ENCODE results near the gene DAG1. TPM values are rescaled to one million over a fixed set of nuclear protein-coding genes. Genes with fewer than 3 reads are reported as not detected.
"Not testable (repeated sequence)": the region's sequence is repeated elsewhere in the genome, so short reads cannot be mapped to it uniquely, and the experiment has no call there.

The DAG1 gene
- total and polyA plus RNA-seq, 7 donors: 4.2 to 73.4 (median 42.8) TPM

DNA sequence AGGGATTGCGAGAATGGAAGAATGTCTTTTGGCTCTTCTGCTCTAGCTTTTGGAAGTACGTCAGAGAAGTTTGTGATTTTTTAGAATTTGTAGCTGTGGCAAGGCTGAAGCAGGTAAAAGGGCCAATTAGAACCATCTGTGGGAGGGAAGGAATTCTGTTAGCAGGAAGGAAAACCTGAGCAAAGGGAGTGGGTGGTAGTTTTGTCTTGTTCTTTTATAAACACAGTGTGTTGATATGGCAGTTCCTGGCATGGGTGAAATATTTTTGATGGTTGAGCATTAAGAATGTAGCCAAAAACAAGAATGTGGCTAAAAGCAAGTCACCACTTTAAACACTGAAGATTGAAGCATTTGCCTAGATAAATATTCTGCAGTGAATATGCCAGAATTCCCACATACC lies 23.8 kb downstream of the DAG1 start:
- H3K27ac ChIP-seq: peak overlapping the region in 2 of 4 donors; percentile 30 to 51
- TF ChIP-seq EP300 (IDR thresholded peaks at IDR 0.05): no peak
- TF ChIP-seq POLR2A (IDR thresholded peaks at IDR 0.05): no peak
- TF ChIP-seq, protein P1, sequence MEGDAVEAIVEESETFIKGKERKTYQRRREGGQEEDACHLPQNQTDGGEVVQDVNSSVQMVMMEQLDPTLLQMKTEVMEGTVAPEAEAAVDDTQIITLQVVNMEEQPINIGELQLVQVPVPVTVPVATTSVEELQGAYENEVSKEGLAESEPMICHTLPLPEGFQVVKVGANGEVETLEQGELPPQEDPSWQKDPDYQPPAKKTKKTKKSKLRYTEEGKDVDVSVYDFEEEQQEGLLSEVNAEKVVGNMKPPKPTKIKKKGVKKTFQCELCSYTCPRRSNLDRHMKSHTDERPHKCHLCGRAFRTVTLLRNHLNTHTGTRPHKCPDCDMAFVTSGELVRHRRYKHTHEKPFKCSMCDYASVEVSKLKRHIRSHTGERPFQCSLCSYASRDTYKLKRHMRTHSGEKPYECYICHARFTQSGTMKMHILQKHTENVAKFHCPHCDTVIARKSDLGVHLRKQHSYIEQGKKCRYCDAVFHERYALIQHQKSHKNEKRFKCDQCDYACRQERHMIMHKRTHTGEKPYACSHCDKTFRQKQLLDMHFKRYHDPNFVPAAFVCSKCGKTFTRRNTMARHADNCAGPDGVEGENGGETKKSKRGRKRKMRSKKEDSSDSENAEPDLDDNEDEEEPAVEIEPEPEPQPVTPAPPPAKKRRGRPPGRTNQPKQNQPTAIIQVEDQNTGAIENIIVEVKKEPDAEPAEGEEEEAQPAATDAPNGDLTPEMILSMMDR (IDR thresholded peaks at IDR 0.05): no peak
- no peak for TF ChIP-seq POLR2AphosphoS5 (IDR thresholded peaks at IDR 0.05)
- no peaks in the 10 kb centered on the region for H3K9me3 ChIP-seq
- no peak overlapping the region for H3K4me3 ChIP-seq
- H3K27me3 ChIP-seq: no peaks in the 10 kb centered on the region
- peaks cover 0 to 34% (median 28%) of the 10 kb centered on the region in 4 donors for H3K4me1 ChIP-seq
- H3K36me3 ChIP-seq: peaks cover 0 to 30% (median 1%) of the 10 kb centered on the region in 4 donors
- WGBS, 2 donors: 89% methylated on average over 2 of the region's 2 CpGs
- intact Hi-C loops (cut with DNase I): no loop called here
- no peak for DNase-seq

DNA sequence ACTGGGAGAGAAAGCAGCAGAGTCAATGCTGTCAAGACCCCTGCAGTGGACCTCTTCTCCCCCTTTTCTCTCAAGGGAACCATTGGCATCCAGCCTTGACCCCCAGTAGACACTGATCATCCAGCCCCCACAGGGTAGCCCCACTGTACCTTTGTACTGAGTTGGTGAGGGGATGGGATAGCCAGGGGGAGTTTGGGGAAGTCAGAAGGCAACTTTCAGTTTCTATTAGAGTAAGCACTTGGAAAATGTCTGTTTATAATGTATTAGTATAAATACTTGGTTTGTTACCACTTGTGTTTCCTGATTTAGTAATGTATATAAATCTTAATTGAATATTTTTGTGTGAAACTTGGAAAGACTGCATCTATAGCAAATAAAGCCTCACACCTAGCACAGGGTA lies 25.0 kb downstream of the DAG1 start:
- TF ChIP-seq EP300 (IDR thresholded peaks at IDR 0.05) (no peak), POLR2AphosphoS5 (IDR thresholded peaks at IDR 0.05) (no peak), POLR2A (IDR thresholded peaks at IDR 0.05) (no peak)
- TF ChIP-seq, protein P1 (IDR thresholded peaks at IDR 0.05): no peak
- intact Hi-C loops (cut with DNase I): no loop called here
- DNase-seq: no peak
- Histone ChIP-seq H3K27ac (no peak overlapping the region), H3K4me3 (no peak overlapping the region), H3K27me3 (no peaks in the 10 kb centered on the region), H3K4me1 (peaks cover 0 to 37% (median 30%) of the 10 kb centered on the region in 4 donors), H3K9me3 (no peaks in the 10 kb centered on the region), H3K36me3 (peaks cover 0 to 19% (median 0%) of the 10 kb centered on the region in 4 donors)

DNA sequence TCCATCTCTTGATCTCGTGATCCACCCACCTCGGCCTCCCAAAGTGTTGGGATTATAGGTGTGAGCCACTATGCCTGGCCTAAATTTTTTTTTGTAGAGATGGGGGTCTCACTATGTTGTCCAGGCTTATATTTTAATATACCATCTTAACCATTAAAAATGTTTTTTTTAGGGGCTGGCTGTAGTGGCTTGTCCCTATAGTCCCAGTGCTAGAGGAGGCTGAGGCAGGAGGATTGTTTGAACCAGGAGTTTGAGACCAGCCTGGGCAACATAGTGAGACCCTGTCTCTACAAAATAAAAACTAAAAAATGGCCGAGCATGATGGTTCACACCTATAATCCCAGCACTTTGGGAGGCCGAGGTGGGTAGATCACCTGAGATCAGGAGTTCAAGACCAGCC lies 26.8 kb downstream of the DAG1 start:
- H3K4me1 ChIP-seq: peaks cover 0 to 55% (median 48%) of the 10 kb centered on the region in 4 donors
- H3K9me3 ChIP-seq; H3K27me3 ChIP-seq; intact Hi-C loops (cut with DNase I); H3K4me3 ChIP-seq; H3K36me3 ChIP-seq; DNase-seq; H3K27ac ChIP-seq: not testable (repeated sequence)
- WGBS, 2 donors: 95 to 96% methylated on average over 4 of the region's 4 CpGs

DNA sequence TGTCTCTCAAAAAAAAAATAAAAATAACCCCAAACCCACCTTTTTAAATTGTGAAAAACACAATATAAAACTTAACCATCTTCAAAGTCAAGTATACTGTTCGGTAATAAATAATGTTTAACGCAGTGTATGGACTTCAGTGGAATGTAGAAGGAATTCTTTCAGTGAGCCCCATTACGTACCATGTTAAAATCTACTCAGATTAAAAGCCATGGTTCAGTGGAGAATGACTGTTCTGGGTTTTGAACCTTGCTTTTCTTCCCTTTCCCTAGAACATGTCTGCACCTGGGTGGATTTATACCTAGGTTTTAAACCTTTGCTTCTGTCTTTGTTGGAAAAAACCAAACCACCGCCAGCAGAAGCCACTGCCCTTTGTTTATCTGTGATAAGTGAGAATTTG lies 27.5 kb downstream of the DAG1 start:
- Histone ChIP-seq H3K4me3 (no peak overlapping the region), H3K9me3 (no peaks in the 10 kb centered on the region), H3K36me3 (peaks cover 0 to 9% (median 0%) of the 10 kb centered on the region in 4 donors), H3K4me1 (peaks cover 0 to 56% (median 49%) of the 10 kb centered on the region in 4 donors), H3K27me3 (no peaks in the 10 kb centered on the region), H3K27ac (no peak overlapping the region)
- no peak for TF ChIP-seq POLR2AphosphoS5 (IDR thresholded peaks at IDR 0.05)
- no peak for TF ChIP-seq EP300 (IDR thresholded peaks at IDR 0.05)
- no peak for TF ChIP-seq POLR2A (IDR thresholded peaks at IDR 0.05)
- TF ChIP-seq, protein P1 (IDR thresholded peaks at IDR 0.05): no peak
- DNase-seq: no peak
- intact Hi-C loops (cut with DNase I): no loop called here
- 94 to 98% methylated on average over 4 of the region's 4 CpGs for WGBS, 2 donors

DNA sequence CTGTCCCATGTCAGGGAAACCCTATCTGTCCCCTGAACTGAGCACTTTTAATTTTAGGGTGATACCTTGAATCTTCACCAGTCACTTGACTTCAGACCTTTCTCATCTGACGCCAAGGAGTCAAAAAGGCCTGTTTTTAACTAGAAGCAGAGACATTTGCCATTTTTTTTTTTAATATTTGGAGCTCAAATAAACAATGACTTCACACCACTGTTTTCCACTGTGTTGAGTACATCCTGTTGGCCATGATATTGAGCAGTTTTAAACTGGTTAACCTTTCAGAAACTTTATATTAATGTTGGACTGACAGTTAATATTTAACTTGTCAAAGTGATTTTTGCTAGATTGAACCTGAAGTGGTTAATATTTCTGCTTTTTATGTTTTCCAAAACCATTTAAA lies 28.2 kb downstream of the DAG1 start:
- H3K36me3 ChIP-seq: peaks cover 0 to 7% (median 0%) of the 10 kb centered on the region in 4 donors
- no peaks in the 10 kb centered on the region for H3K27me3 ChIP-seq
- TF ChIP-seq EP300 (IDR thresholded peaks at IDR 0.05) (no peak), POLR2A (IDR thresholded peaks at IDR 0.05) (no peak), POLR2AphosphoS5 (IDR thresholded peaks at IDR 0.05) (no peak)
- TF ChIP-seq, protein P1 (IDR thresholded peaks at IDR 0.05): no peak
- WGBS, 2 donors: 76 to 86% methylated on average over 1 of the region's 1 CpG
- intact Hi-C loops (cut with DNase I): no loop called here
- no peak overlapping the region for H3K4me3 ChIP-seq
- H3K4me1 ChIP-seq: peaks cover 0 to 56% (median 49%) of the 10 kb centered on the region in 4 donors
- no peak for DNase-seq
- H3K27ac ChIP-seq: peak overlapping the region in 2 of 4 donors; percentile 7 to 9
- H3K9me3 ChIP-seq: no peaks in the 10 kb centered on the region

All from sigmoid colon (tissue), 7 donors.